A673 (cell line): ENCODE measurements around the gene PDZD8. TPM values are rescaled to one million over a fixed set of nuclear protein-coding genes. Genes with fewer than 3 reads are reported as not detected.

Experiments
- BruUV-seq: library from RNA; stranded (reverse); fragments of 400-500 nt; replicated peaks from 2 replicates; lab custom pipeline; 2021; lab: Mats Ljungman, UMichigan
- CTCF ChIA-PET: fragments of 300-600 bp; sonication (Branson Sonifier 250); formaldehyde crosslinking; loops from one replicate; lab custom pipeline; 2022; ENCODE audit warnings: antibody characterized with exemption; lab: Charles Lee
- POLR2A ChIA-PET: fragments of 300-600 bp; sonication (Branson Sonifier 250); formaldehyde crosslinking; loops from one replicate; lab custom pipeline; 2022; ENCODE audit warnings: antibody characterized with exemption; ENCODE audit not compliant: low non-redundant PET; lab: Charles Lee
- DNase-seq: peaks from one replicate; pipeline ENCODE4 v3.0.0-alpha.2; 2015; ENCODE audit warnings: low spot score
- H3K27ac ChIP-seq: fragments of 200-600 bp; sonication (generic); 2 replicates; pipeline ENCODE4 v1.5.1; 2016; ENCODE audit warnings: mixed run types, low read depth, mild to moderate bottlenecking, mixed read lengths, antibody characterized with exemption, low read length; ENCODE audit not compliant: poor library complexity, severe bottlenecking
- H3K27me3 ChIP-seq: fragments of 200-600 bp; sonication (generic); replicated peaks from 2 replicates; pipeline ENCODE4 v1.6.1; 2017; ENCODE audit warnings: mixed run types, low read depth, mild to moderate bottlenecking, mixed read lengths, antibody characterized with exemption, low read length; ENCODE audit not compliant: insufficient read depth, poor library complexity
- H3K36me3 ChIP-seq: fragments of 200-600 bp; sonication (generic); 2 replicates; pipeline ENCODE4 v1.6.1; 2016; ENCODE audit warnings: mixed run types, mild to moderate bottlenecking, mixed read lengths, antibody characterized with exemption, low read length; ENCODE audit not compliant: insufficient read depth, poor library complexity, severe bottlenecking
- H3K4me1 ChIP-seq: fragments of 200-600 bp; sonication (generic); 2 replicates; pipeline ENCODE4 v1.6.1; 2017; ENCODE audit warnings: mixed run types, mild to moderate bottlenecking, mixed read lengths, antibody characterized with exemption, low read length; ENCODE audit not compliant: insufficient read depth, poor library complexity, severe bottlenecking
- H3K4me3 ChIP-seq: fragments of 200-600 bp; sonication (generic); 2 replicates; pipeline ENCODE4 v1.5.1; 2016; ENCODE audit warnings: low read depth, mixed run types, mild to moderate bottlenecking, mixed read lengths, low read length; ENCODE audit not compliant: poor library complexity, severe bottlenecking
- H3K9me3 ChIP-seq: fragments of 200-600 bp; sonication (generic); 2 replicates; pipeline ENCODE4 v1.6.1; 2016; ENCODE audit warnings: mixed run types, low read depth, mild to moderate bottlenecking, mixed read lengths, antibody characterized with exemption, low read length; ENCODE audit not compliant: poor library complexity, severe bottlenecking
- CTCF ChIP-seq: fragments of 300-800, 200-600 bp; sonication (generic); conservative IDR thresholded peaks from 2 replicates; pipeline ENCODE4 v1.5.1; 2017; ENCODE audit warnings: low read depth, mild to moderate bottlenecking, antibody characterized with exemption, low read length, moderate library complexity, mixed read lengths
- EZH2 ChIP-seq: fragments of 200-600 bp; sonication (generic); IDR thresholded peaks from 2 replicates; pipeline ENCODE4 v1.6.1; 2017; ENCODE audit warnings: borderline replicate concordance, low read depth, mild to moderate bottlenecking, mixed read lengths, antibody characterized with exemption, low read length; ENCODE audit not compliant: poor library complexity, severe bottlenecking
- intact Hi-C: fragments of 100-400 bp; cut with micrococcal nuclease; formaldehyde crosslinking; loops from one replicate; pipeline ENCODE4 v1.10.0; 2022; ENCODE audit not compliant: unreplicated experiment
- total RNA-seq: library from RNA; stranded (reverse); gene quantifications from 2 replicates; pipeline ENCODE4 v1.2.3, GENCODE V29; 2021

PDZD8 gene
- total RNA-seq, 1 experiment from 2014 or later: 29.5 TPM

DNA sequence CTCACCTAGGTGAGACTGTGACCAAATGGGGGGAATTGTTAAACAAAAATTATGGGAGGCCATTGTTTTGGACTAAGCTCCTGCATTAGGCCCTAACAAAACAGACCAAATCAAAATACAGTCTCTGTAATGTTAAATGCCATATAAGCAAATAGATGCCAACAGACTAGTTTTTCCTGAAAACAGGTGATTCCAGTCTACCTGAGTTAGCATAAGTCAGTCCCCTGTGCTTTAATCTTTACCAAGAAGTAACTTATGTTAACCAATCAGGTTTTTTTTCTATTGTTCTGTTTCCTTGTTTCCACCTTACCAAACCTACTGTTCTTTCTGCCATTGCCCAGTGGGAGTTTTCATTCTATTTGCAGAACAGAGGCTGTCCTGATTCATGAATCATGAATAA, 48.0 kb downstream of the PDZD8 start:
- TF ChIP-seq EZH2 (no peak), CTCF (no peak)
- no peaks in the 10 kb centered on the region for H3K36me3 ChIP-seq
- ChIA-PET CTCF (no interaction called here), POLR2A (no interaction called here)
- H3K27ac ChIP-seq: no peak overlapping the region
- no peak overlapping the region for H3K4me3 ChIP-seq
- no peaks in the 10 kb centered on the region for H3K4me1 ChIP-seq
- no peaks in the 10 kb centered on the region for H3K27me3 ChIP-seq
- DNase-seq: no peak
- intact Hi-C loops: no loop called here
- BruUV-seq: no TSS peak
- no peaks in the 10 kb centered on the region for H3K9me3 ChIP-seq

DNA sequence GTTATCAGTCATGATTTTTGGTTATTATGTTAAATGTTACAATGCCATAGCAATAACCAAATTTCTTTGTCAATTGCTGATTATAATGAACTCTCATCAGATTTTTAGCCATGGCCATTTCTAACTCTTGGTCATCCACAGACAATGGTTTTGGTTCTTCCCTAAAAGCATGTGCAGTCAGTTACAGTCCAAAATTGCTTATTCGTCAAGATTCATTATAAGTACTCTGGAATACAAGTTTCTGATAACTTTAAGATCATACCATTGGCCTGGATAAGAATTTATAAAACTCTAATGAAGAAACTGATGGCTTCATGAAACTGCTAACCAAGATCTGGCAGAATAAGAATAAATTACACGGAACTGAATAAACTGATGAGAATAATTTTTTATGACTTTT, 50.9 kb downstream of the PDZD8 start:
- H3K9me3 ChIP-seq: no peaks in the 10 kb centered on the region
- no peak overlapping the region for H3K27ac ChIP-seq
- H3K4me1 ChIP-seq: no peaks in the 10 kb centered on the region
- BruUV-seq: no TSS peak
- ChIA-PET POLR2A (no interaction called here), CTCF (interaction anchor here (0.6 kb wide), 1 partner anchor 45 kb away, joined by 4 read pairs; no protein-coding TSS in a partner anchor)
- no peaks in the 10 kb centered on the region for H3K27me3 ChIP-seq
- no peak for DNase-seq
- H3K36me3 ChIP-seq: no peaks in the 10 kb centered on the region
- intact Hi-C loops: no loop called here
- H3K4me3 ChIP-seq: no peak overlapping the region
- no peak for TF ChIP-seq CTCF
- TF ChIP-seq EZH2: no peak

DNA sequence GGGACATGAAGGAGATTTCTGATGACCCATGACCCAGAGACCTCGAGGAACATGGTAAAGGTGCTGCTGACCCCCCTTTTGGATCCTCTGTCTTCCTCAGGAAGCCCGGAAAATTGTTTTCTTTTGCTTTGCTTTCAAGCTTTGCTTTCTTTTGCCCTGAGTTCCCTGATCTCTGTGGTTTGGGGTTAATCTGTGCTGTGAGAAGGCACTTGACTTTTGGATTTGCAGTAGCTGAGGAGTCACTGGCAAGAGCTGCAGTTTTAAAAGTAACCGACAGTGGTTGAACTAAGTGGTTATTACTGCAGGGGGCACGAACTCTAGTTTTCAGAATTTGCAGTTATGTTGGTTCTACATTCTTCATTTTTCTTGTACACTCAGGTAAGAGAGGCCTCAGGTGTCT, 53.0 kb downstream of the PDZD8 start:
- POLR2A ChIA-PET: no interaction called here
- Histone ChIP-seq H3K4me1 (no peaks in the 10 kb centered on the region), H3K36me3 (no peaks in the 10 kb centered on the region), H3K27ac (no peak overlapping the region), H3K4me3 (no peak overlapping the region), H3K9me3 (no peaks in the 10 kb centered on the region), H3K27me3 (no peaks in the 10 kb centered on the region)
- BruUV-seq: no TSS peak
- intact Hi-C loops: no loop called here
- DNase-seq: no peak
- CTCF ChIA-PET: no interaction called here
- TF ChIP-seq CTCF: no peak
- TF ChIP-seq EZH2: no peak
